ENCODE data around the gene FAM177A1.

Gene FAM177A1

DNA sequence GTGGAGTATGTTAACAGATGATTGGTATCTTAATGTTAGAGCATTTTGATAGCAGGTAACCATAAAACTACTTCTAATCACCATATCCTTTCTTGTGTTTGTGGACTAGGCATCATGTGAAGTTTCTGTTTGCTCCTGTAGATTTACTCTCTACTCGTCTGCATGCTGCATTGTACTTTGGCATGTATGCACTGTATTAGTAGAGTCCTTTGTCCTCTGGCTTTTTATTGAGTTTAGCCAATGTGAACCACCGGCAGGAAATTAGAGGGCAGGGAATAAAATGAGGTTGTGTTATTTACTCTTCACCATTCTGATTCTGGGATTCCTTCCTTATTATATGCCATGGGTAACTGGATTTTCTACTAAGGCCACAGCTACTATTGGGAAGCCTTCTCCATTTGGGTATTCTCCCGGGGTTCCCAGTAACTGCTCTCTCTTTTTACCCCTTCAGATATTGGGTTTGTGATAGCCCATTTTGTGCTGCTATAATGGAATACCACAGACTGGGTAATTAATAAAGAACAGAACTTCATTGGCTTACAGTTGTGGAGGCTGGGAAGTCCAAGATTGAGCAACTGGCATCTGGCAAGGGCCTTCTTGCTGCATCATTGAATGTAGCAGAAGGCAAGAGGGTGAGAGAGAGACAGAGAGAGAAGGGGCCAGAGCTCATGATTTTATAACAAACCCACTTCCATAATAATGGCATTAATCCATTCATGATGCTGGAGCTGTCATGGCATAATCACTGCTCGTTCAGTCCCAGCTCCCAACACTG, 22.4 kb downstream of the FAM177A1 start:
- no peak overlapping the region for H2AFZ ChIP-seq (ENCODE audit: low read depth)
- no peak overlapping the region for H3K4me3 ChIP-seq (IDR thresholded peaks at IDR 0.05; ENCODE audit: insufficient read depth, low read depth, low read length)
- no peaks in the 10 kb centered on the region for H4K20me1 ChIP-seq (ENCODE audit: insufficient read depth)
- H3K36me3 ChIP-seq (ENCODE audit: insufficient read depth) = no peaks in the 10 kb centered on the region
- no peak overlapping the region for H3K4me2 ChIP-seq
- no peak overlapping the region for H3K9ac ChIP-seq
- H3K4me1 ChIP-seq (ENCODE audit: low read depth, poor library complexity, severe bottlenecking) = no peaks in the 10 kb centered on the region
- TF ChIP-seq, protein P1, sequence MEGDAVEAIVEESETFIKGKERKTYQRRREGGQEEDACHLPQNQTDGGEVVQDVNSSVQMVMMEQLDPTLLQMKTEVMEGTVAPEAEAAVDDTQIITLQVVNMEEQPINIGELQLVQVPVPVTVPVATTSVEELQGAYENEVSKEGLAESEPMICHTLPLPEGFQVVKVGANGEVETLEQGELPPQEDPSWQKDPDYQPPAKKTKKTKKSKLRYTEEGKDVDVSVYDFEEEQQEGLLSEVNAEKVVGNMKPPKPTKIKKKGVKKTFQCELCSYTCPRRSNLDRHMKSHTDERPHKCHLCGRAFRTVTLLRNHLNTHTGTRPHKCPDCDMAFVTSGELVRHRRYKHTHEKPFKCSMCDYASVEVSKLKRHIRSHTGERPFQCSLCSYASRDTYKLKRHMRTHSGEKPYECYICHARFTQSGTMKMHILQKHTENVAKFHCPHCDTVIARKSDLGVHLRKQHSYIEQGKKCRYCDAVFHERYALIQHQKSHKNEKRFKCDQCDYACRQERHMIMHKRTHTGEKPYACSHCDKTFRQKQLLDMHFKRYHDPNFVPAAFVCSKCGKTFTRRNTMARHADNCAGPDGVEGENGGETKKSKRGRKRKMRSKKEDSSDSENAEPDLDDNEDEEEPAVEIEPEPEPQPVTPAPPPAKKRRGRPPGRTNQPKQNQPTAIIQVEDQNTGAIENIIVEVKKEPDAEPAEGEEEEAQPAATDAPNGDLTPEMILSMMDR (conservative IDR thresholded peaks at IDR 0.05; ENCODE audit: low read depth, low read length) = no peak
- no peaks in the 10 kb centered on the region for H3K27me3 ChIP-seq (ENCODE audit: insufficient read depth, low read depth)
- H3K27ac ChIP-seq = no peak overlapping the region
- H3K79me2 ChIP-seq (ENCODE audit: insufficient read depth, low read depth) = no peaks in the 10 kb centered on the region

DNA sequence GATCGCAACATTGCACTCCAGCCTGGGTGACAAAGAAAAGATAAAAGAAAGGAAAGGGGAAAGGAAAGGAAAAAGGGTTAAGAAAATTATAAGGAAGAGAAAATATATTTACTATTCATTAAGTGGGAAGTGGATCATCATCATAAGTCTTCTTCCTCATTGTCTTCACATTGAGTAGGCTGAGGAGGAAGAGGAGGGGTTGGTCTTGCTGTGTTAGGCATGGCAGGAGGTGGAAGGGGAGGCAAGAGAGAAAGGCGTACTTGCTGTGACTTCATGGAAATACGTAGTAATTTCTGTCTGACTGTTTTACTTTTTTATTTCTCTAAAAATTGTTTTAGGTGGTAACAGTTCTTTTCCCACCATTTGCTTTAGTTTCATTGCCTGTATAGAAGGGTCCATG, 26.2 kb downstream of the FAM177A1 start:
- Histone ChIP-seq H3K36me3 (ENCODE audit: insufficient read depth) (no peaks in the 10 kb centered on the region), H3K9ac (no peak overlapping the region), H2AFZ (ENCODE audit: low read depth) (no peak overlapping the region), H4K20me1 (ENCODE audit: insufficient read depth) (no peaks in the 10 kb centered on the region), H3K27me3 (ENCODE audit: insufficient read depth, low read depth) (no peaks in the 10 kb centered on the region), H3K4me1 (ENCODE audit: low read depth, poor library complexity, severe bottlenecking) (no peaks in the 10 kb centered on the region), H3K79me2 (ENCODE audit: insufficient read depth, low read depth) (no peaks in the 10 kb centered on the region), H3K4me2 (no peak overlapping the region), H3K27ac (no peak overlapping the region), H3K4me3 (IDR thresholded peaks at IDR 0.05; ENCODE audit: insufficient read depth, low read depth, low read length) (no peak overlapping the region)
- TF ChIP-seq, protein P1 (conservative IDR thresholded peaks at IDR 0.05; ENCODE audit: low read depth, low read length) = no peak

DNA sequence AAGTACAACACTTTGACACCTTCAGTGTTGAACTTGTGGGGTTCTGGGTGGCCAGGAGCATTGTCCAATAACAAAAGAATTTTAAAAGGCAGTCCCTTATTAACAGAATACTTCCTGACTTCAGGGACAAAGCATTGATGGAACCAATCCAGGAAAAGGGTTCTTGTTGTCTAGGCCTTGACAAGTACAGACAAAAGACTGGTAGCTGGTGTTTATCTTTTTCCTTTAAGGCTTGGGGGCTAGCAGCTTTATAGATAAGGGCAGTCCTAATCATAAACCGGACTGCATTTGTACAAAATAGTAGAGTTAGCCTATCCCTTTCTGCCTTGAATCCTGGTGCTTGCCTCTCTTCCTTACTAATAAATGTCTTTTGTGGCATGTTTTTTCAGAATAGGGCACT, 27.4 kb downstream of the FAM177A1 start:
- no peak overlapping the region for H2AFZ ChIP-seq (ENCODE audit: low read depth)
- TF ChIP-seq, protein P1 (conservative IDR thresholded peaks at IDR 0.05; ENCODE audit: low read depth, low read length) = no peak
- H3K4me2 ChIP-seq = no peak overlapping the region

DNA sequence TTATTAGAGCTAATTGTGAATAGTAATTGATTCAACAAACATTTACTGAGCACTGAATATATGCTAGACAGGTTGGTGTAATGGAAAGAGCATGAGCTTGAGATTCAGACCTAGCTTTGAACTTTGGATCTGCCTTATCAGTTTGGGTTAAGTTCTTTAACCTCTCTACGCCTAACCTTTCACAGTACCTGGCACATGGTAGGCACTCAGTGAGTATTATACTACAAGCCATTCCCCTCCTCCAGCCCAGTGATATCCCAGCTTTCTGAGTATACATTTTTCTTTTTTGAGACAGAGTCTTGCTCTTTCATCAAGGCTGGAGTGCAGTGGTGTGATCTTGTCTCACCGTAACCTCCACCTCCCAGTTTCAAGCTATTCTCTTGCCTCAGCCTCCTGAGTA, 32.0 kb downstream of the FAM177A1 start:
- Histone ChIP-seq H3K36me3 (ENCODE audit: insufficient read depth) (no peaks in the 10 kb centered on the region), H3K27me3 (ENCODE audit: insufficient read depth, low read depth) (no peaks in the 10 kb centered on the region)
- TF ChIP-seq, protein P1 (conservative IDR thresholded peaks at IDR 0.05; ENCODE audit: low read depth, low read length) = no peak

More for the DNA sequence above, 27.4 kb downstream of the FAM177A1 start:
- Histone ChIP-seq H3K79me2 (ENCODE audit: insufficient read depth, low read depth) (no peaks in the 10 kb centered on the region), H3K4me1 (ENCODE audit: low read depth, poor library complexity, severe bottlenecking) (no peaks in the 10 kb centered on the region), H3K4me3 (IDR thresholded peaks at IDR 0.05; ENCODE audit: insufficient read depth, low read depth, low read length) (no peak overlapping the region), H3K27ac (no peak overlapping the region), H3K9ac (no peak overlapping the region), H4K20me1 (ENCODE audit: insufficient read depth) (no peaks in the 10 kb centered on the region), H3K27me3 (ENCODE audit: insufficient read depth, low read depth) (no peaks in the 10 kb centered on the region), H3K36me3 (ENCODE audit: insufficient read depth) (no peaks in the 10 kb centered on the region)

More for the DNA sequence above, 32.0 kb downstream of the FAM177A1 start:
- Histone ChIP-seq H3K9ac (no peak overlapping the region), H3K79me2 (ENCODE audit: insufficient read depth, low read depth) (no peaks in the 10 kb centered on the region), H3K4me3 (IDR thresholded peaks at IDR 0.05; ENCODE audit: insufficient read depth, low read depth, low read length) (no peak overlapping the region), H4K20me1 (ENCODE audit: insufficient read depth) (no peaks in the 10 kb centered on the region), H3K4me1 (ENCODE audit: low read depth, poor library complexity, severe bottlenecking) (no peaks in the 10 kb centered on the region), H3K27ac (no peak overlapping the region), H2AFZ (ENCODE audit: low read depth) (no peak overlapping the region), H3K4me2 (no peak overlapping the region)
